ENCODE measurements around the gene CGB8. TPM values are rescaled to one million over a fixed set of nuclear protein-coding genes. Genes with fewer than 3 reads are reported as not detected.

Gene CGB8
- total RNA-seq, 2 experiments from 2014 or later, result not detected

GRCh38 chr19:49004133-49004532 is 44.8 kb downstream of the CGB8 start:
- DNase-seq, result no peak
- H3K27me3 Mint-ChIP-seq, result no peaks in the 10 kb centered on the region
- H3K9me3 Mint-ChIP-seq, result no peaks in the 10 kb centered on the region
- peaks cover 30% of the 10 kb centered on the region for H3K36me3 Mint-ChIP-seq (ENCODE audit: low read depth)
- H3K4me3 Mint-ChIP-seq, result no peak overlapping the region
- H3K4me1 Mint-ChIP-seq, result peaks cover 7% of the 10 kb centered on the region
- no peak overlapping the region for H3K27ac Mint-ChIP-seq
- ChIA-PET POLR2A (interaction anchor here (1.3 kb wide), 1 partner anchor 11 kb away, joined by 6 read pairs; the partner anchor contains the start of genes GYS1 and RUVBL2), CTCF (interaction anchor here (0.5 to 1.2 kb wide), 2 partner anchors 11 to 789 kb away, joined by 3 to 6 read pairs; partner anchors contain the start of genes GYS1 and RUVBL2)

GRCh38 chr19:48999481-49000325 is 49.2 kb downstream of the CGB8 start:
- POLR2A ChIA-PET, result interaction anchor here (0.8 kb wide), 1 partner anchor 98 kb away, joined by 3 read pairs; no protein-coding TSS in a partner anchor
- Mint-ChIP-seq H3K27me3 (no peaks in the 10 kb centered on the region), H3K27ac (peak overlapping the region; percentile 19), H3K4me3 (no peak overlapping the region), H3K36me3 (ENCODE audit: low read depth) (peaks cover 27% of the 10 kb centered on the region), H3K9me3 (no peaks in the 10 kb centered on the region), H3K4me1 (peaks cover 29% of the 10 kb centered on the region)
- peak; percentile 80 for DNase-seq
- CTCF ChIA-PET, result interaction anchor here (0.5 to 6.7 kb wide), 26 partner anchors 10 to 676 kb away, joined by 3 to 52 read pairs (median 4); partner anchors contain the start of genes BAX, CGB2 and LHB

GRCh38 chr19:48997972-48998371 is 50.9 kb downstream of the CGB8 start:
- CTCF ChIA-PET, result interaction anchor here (0.6 to 6.7 kb wide), 12 partner anchors 11 to 409 kb away, joined by 3 to 52 read pairs (median 4); partner anchors contain the start of gene LHB
- Mint-ChIP-seq H3K4me3 (no peak overlapping the region), H3K27me3 (no peaks in the 10 kb centered on the region), H3K9me3 (no peaks in the 10 kb centered on the region), H3K27ac (peak overlapping the region; percentile 4), H3K4me1 (peaks cover 37% of the 10 kb centered on the region), H3K36me3 (ENCODE audit: low read depth) (peaks cover 22% of the 10 kb centered on the region)
- POLR2A ChIA-PET, result no interaction called here
- DNase-seq, result peak; percentile 71

Other genes with a start within 250 kb of the CGB8 start
- 10 to 100 TPM; 39.8 TPM for gene BCAT2, start 238.1 kb downstream of the CGB8 start, total RNA-seq
- gene HSD17B14, start 212.6 kb downstream of the CGB8 start, total RNA-seq, result under 1 TPM; 0.50 to 0.63 TPM
- gene PLEKHA4, start 180.5 kb downstream of the CGB8 start, total RNA-seq, result 1 to 10 TPM; 4.5 to 5.5 TPM
- gene PPP1R15A, start 176.7 kb downstream of the CGB8 start, total RNA-seq, result 10 to 100 TPM; 77.2 to 81.4 TPM
- gene TULP2, start 150.4 kb downstream of the CGB8 start, total RNA-seq, result under 1 TPM in 1 of 2 experiments, not detected in 1; 0.13 TPM
- 100 to 1,000 TPM; 287 to 300 TPM for gene NUCB1, start 148.8 kb downstream of the CGB8 start, total RNA-seq
- 1 to 10 TPM; 1.6 to 2.9 TPM for gene DHDH, start 115.4 kb downstream of the CGB8 start, total RNA-seq
- gene BAX, start 94.2 kb downstream of the CGB8 start, total RNA-seq, result 100 to 1,000 TPM; 255 to 258 TPM
- gene FTL, start 83.8 kb downstream of the CGB8 start, total RNA-seq, result 1,000 to 10,000 TPM; 1,110 to 1,123 TPM
- 10 to 100 TPM; 55.1 to 56.3 TPM for gene GYS1, start 55.8 kb downstream of the CGB8 start, total RNA-seq
- 10 to 100 TPM; 74.7 to 80.1 TPM for gene RUVBL2, start 55.2 kb downstream of the CGB8 start, total RNA-seq
- under 1 TPM; 0.63 to 0.88 TPM for gene LHB, start 32.0 kb downstream of the CGB8 start, total RNA-seq
- not detected for gene CGB3, start 24.8 kb downstream of the CGB8 start, total RNA-seq
- gene CGB2, start 17.2 kb downstream of the CGB8 start, total RNA-seq, result not detected
- not detected for gene CGB1, start 12.2 kb downstream of the CGB8 start, total RNA-seq
- not detected for gene CGB5, start 5.3 kb downstream of the CGB8 start, total RNA-seq
- not detected for gene CGB7, start 8.6 kb upstream of the CGB8 start, total RNA-seq
- not detected for gene NTF4, start 15.7 kb upstream of the CGB8 start, total RNA-seq
- not detected for gene KCNA7, start 23.6 kb upstream of the CGB8 start, total RNA-seq
- gene SNRNP70, start 36.3 kb upstream of the CGB8 start, total RNA-seq, result 100 to 1,000 TPM; 179 to 188 TPM
- gene LIN7B, start 65.3 kb upstream of the CGB8 start, total RNA-seq, result 1 to 10 TPM; 4.3 to 4.7 TPM
- gene C19orf73, start 70.0 kb upstream of the CGB8 start, total RNA-seq, result 1 to 10 TPM; 1.0 TPM
- gene PPFIA3, start 70.4 kb upstream of the CGB8 start, total RNA-seq, result 1 to 10 TPM; 2.6 TPM
- gene HRC, start 106.3 kb upstream of the CGB8 start, total RNA-seq, result not detected
- under 1 TPM in 1 of 2 experiments, not detected in 1; 0.58 TPM for gene TRPM4, start 108.7 kb upstream of the CGB8 start, total RNA-seq